ENCODE measurements around the gene CD59. TPM values are rescaled to one million over a fixed set of nuclear protein-coding genes. Genes with fewer than 3 reads are reported as not detected.
"Not testable (repeated sequence)": the region's sequence is repeated elsewhere in the genome, so short reads cannot be mapped to it uniquely, and the experiment has no call there.

Gene CD59
- total and polyA plus RNA-seq, 9 donors = 73.0 to 807 (median 288) TPM

DNA sequence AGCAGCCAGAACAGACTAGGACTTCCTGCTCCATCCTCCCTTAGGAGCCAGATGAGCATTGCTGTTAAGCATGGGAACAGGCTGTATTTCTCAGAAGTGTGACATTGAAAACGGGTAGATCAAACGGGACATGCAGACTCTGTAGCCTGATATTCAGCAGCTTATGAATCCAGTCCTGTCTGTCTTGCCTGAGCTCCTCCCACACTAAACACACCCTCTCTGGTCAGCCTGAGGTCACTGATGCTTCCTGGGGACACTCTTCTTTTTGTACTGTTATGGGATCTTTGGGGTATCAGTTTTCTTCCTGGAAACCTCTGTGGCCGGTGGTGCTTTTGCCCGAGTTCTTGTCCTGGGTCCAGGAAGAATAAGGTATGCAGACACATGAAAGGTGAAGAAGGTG lies 71.4 kb downstream of the CD59 start:
- Histone ChIP-seq H3K4me1 (ENCODE audit: insufficient read depth) (no peaks in the 10 kb centered on the region), H3K27me3 (no peaks in the 10 kb centered on the region), H3K36me3 (no peaks in the 10 kb centered on the region), H3K4me3 (no peak overlapping the region), H3K27ac (no peak overlapping the region), H3K9me3 (no peaks in the 10 kb centered on the region)
- 71 to 77% (median 73%) methylated on average over 4 of the region's 4 CpGs for WGBS, 3 donors
- intact Hi-C loops (cut with DNase I) = no loop called here
- DNase-seq = no peak
- TF ChIP-seq POLR2A (IDR thresholded peaks at IDR 0.05) = no peak
- no peak for TF ChIP-seq EP300 (IDR thresholded peaks at IDR 0.05)
- TF ChIP-seq, protein P1, sequence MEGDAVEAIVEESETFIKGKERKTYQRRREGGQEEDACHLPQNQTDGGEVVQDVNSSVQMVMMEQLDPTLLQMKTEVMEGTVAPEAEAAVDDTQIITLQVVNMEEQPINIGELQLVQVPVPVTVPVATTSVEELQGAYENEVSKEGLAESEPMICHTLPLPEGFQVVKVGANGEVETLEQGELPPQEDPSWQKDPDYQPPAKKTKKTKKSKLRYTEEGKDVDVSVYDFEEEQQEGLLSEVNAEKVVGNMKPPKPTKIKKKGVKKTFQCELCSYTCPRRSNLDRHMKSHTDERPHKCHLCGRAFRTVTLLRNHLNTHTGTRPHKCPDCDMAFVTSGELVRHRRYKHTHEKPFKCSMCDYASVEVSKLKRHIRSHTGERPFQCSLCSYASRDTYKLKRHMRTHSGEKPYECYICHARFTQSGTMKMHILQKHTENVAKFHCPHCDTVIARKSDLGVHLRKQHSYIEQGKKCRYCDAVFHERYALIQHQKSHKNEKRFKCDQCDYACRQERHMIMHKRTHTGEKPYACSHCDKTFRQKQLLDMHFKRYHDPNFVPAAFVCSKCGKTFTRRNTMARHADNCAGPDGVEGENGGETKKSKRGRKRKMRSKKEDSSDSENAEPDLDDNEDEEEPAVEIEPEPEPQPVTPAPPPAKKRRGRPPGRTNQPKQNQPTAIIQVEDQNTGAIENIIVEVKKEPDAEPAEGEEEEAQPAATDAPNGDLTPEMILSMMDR (IDR thresholded peaks at IDR 0.05) = no peak

DNA sequence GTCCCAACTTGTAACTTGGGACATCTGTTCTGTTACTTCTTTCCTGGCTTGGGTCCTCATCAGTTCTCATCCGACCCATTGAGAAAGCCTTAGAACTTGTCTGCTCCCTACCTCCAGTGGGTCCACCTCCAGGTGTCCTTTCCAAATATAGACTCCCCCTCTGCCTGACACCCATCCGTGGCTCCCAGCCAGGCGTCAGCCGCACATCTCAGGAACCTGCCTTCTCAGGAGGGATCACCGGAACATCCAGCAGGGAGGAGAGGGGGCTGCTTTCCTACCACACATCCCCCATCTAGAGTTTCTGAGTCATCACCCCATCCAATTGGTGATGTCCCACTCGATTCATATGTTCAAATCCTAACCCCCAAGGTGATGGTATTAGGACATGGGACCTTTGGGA lies 72.1 kb downstream of the CD59 start:
- Histone ChIP-seq H3K4me1 (ENCODE audit: insufficient read depth) (no peaks in the 10 kb centered on the region), H3K36me3 (no peaks in the 10 kb centered on the region), H3K27ac (no peak overlapping the region), H3K27me3 (no peaks in the 10 kb centered on the region), H3K9me3 (no peaks in the 10 kb centered on the region), H3K4me3 (no peak overlapping the region)
- TF ChIP-seq, protein P1 (IDR thresholded peaks at IDR 0.05) = no peak
- no peak for TF ChIP-seq EP300 (IDR thresholded peaks at IDR 0.05)
- no peak for TF ChIP-seq POLR2A (IDR thresholded peaks at IDR 0.05)
- intact Hi-C loops (cut with DNase I) = no loop called here
- 92 to 93% (median 92%) methylated on average over 6 of the region's 6 CpGs for WGBS, 3 donors
- DNase-seq = no peak

DNA sequence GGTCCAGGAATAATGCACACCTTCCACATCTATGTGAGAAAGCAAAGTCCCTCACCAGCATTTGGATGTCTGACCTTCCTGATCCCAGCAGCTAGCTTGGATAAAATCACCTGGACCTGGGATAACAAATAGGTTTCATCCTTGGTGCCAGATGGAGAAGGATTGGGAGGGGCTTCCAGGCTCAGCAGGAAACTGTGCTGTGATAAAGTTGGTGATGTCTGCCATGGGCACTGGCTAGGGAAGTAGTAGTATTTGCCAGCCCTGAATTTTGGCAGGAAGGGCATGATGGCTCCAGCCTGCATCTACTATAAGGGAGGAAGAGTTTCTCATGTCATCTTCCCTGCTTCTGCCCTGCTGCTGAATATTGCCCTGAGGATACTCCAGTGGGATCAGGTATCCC lies 73.1 kb downstream of the CD59 start:
- no peak overlapping the region for H3K27ac ChIP-seq
- no peaks in the 10 kb centered on the region for H3K4me1 ChIP-seq (ENCODE audit: insufficient read depth)
- no peak overlapping the region for H3K4me3 ChIP-seq
- no peaks in the 10 kb centered on the region for H3K27me3 ChIP-seq
- no peak for DNase-seq
- TF ChIP-seq POLR2A (IDR thresholded peaks at IDR 0.05) (no peak), EP300 (IDR thresholded peaks at IDR 0.05) (no peak)
- TF ChIP-seq, protein P1 (IDR thresholded peaks at IDR 0.05) = no peak
- intact Hi-C loops (cut with DNase I) = no loop called here
- no peaks in the 10 kb centered on the region for H3K9me3 ChIP-seq
- H3K36me3 ChIP-seq = no peaks in the 10 kb centered on the region

DNA sequence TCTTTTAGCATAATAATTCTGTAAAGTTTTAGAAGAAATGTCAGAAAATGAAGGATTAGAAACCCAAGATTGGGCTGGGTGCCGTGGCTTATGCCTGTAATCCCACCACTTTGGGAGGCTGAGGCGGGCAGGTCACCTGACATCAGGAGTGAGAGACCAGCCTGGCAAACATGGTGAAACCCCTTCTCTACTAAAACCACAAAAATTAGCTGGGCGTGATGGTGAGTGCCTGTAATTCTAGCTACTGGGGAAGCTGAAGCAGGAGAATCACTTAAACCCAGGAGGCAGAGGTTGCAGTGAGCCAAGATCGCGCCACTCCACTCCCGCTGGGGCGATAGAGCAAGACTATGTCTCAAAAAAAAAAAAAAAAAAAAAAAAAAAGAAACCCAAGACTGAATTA lies 74.7 kb downstream of the CD59 start:
- H3K27ac ChIP-seq; H3K4me3 ChIP-seq; H3K4me1 ChIP-seq (ENCODE audit: insufficient read depth); DNase-seq; H3K27me3 ChIP-seq; H3K36me3 ChIP-seq; H3K9me3 ChIP-seq; intact Hi-C loops (cut with DNase I): not testable (repeated sequence)
- 89 to 91% (median 90%) methylated on average over 7 of the region's 7 CpGs for WGBS, 3 donors

DNA sequence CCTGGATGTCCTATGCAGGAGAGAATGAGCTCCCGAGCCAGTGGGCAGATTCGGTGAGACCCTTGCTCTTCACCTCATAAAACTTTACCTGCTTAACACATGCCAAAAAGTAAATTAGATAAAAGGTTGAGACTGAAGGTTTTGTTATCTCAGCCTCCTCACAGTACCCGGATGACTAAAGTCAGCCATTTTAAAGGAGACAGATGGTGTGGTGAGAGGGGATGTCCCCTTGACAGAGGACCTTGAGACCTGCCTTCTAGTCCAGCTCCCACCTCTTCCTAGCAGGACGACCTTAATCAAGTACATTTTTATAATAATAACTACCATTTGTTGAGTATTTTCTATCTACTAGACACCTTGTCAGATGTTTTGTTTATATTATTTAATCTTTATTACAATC lies 75.3 kb downstream of the CD59 start:
- no peaks in the 10 kb centered on the region for H3K4me1 ChIP-seq (ENCODE audit: insufficient read depth)
- no peak for TF ChIP-seq EP300 (IDR thresholded peaks at IDR 0.05)
- TF ChIP-seq POLR2A (IDR thresholded peaks at IDR 0.05) = no peak
- TF ChIP-seq, protein P1 (IDR thresholded peaks at IDR 0.05) = no peak
- no peaks in the 10 kb centered on the region for H3K9me3 ChIP-seq
- WGBS, 3 donors = 68 to 80% (median 69%) methylated on average over 4 of the region's 4 CpGs
- intact Hi-C loops (cut with DNase I) = no loop called here
- no peaks in the 10 kb centered on the region for H3K27me3 ChIP-seq
- no peak overlapping the region for H3K27ac ChIP-seq
- H3K4me3 ChIP-seq = no peak overlapping the region
- no peaks in the 10 kb centered on the region for H3K36me3 ChIP-seq
- no peak for DNase-seq
